C4-2B (cell line): ENCODE results near the gene HSPBP1.

ENCODE experiments used
- ZFX ChIP-seq: fragments of 450-650 bp; IDR thresholded peaks from 2 replicates; pipeline ENCODE4 v1.6.1; 2017
- TF ChIP-seq, protein P1 (sequence below): fragments of 450-650 bp; conservative IDR thresholded peaks from 2 replicates; pipeline ENCODE4 v1.5.1; 2017; ENCODE audit warnings: mild to moderate bottlenecking

DNA sequence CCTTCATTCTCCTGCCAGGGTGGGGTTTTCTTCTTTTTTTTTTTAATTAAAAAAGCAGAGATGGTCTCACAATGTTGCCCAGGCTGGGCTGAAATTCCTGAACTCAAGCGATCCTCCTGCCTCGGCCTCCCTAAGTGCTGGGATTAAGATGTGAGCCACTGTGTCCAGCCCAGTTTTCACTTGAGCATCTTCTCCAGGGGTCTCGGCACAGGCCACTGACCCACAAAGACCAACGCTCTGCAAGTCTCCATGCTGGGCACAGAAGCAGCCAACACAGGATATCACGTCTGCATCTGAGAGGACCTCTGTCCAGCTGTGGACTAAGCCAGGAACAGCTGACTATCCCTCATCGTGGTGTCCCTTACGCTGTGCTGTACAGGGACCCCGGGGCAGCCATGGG, 41.9 kb downstream of the HSPBP1 start:
- TF ChIP-seq, protein P1, sequence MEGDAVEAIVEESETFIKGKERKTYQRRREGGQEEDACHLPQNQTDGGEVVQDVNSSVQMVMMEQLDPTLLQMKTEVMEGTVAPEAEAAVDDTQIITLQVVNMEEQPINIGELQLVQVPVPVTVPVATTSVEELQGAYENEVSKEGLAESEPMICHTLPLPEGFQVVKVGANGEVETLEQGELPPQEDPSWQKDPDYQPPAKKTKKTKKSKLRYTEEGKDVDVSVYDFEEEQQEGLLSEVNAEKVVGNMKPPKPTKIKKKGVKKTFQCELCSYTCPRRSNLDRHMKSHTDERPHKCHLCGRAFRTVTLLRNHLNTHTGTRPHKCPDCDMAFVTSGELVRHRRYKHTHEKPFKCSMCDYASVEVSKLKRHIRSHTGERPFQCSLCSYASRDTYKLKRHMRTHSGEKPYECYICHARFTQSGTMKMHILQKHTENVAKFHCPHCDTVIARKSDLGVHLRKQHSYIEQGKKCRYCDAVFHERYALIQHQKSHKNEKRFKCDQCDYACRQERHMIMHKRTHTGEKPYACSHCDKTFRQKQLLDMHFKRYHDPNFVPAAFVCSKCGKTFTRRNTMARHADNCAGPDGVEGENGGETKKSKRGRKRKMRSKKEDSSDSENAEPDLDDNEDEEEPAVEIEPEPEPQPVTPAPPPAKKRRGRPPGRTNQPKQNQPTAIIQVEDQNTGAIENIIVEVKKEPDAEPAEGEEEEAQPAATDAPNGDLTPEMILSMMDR = no peak
- TF ChIP-seq ZFX = no peak
